Smooth muscle cell (in vitro differentiated cells): ENCODE data around the gene UCHL3. TPM values are rescaled to one million over a fixed set of nuclear protein-coding genes. Genes with fewer than 3 reads are reported as not detected.

Experiments
- DNase-seq: peaks from one replicate; lab custom pipeline; 2025; ENCODE audit not compliant: unreplicated experiment; lab: John Stamatoyannopoulos, UW
- H2AFZ ChIP-seq: fragments of 200-600 bp; sonication (generic); 2 replicates; pipeline ENCODE4 v1.6.0; 2016; ENCODE audit warnings: antibody characterized with exemption, low read depth, mild to moderate bottlenecking
- H3F3A ChIP-seq: fragments of 200-600 bp; sonication (generic); 2 replicates; pipeline ENCODE4 v1.6.0; 2017; ENCODE audit warnings: antibody characterized with exemption, low read depth
- H3K27ac ChIP-seq: fragments of 200-600 bp; sonication (generic); 2 replicates; pipeline ENCODE4 v1.5.1; 2016; ENCODE audit warnings: low read depth, mild to moderate bottlenecking
- H3K27me3 ChIP-seq: fragments of 200-600 bp; sonication (generic); 2 replicates; pipeline ENCODE4 v1.6.1; 2016; ENCODE audit warnings: low read depth, mild to moderate bottlenecking
- H3K36me3 ChIP-seq: fragments of 200-600 bp; sonication (generic); 2 replicates; pipeline ENCODE4 v1.5.1; 2016; ENCODE audit warnings: low read depth
- H3K4me1 ChIP-seq: fragments of 200-600 bp; sonication (generic); 2 replicates; pipeline ENCODE4 v1.5.1; 2016; ENCODE audit warnings: low read depth
- H3K4me2 ChIP-seq: fragments of 200-600 bp; sonication (generic); 2 replicates; pipeline ENCODE4 v1.6.0; 2016; ENCODE audit warnings: mild to moderate bottlenecking
- H3K4me3 ChIP-seq: fragments of 200-600 bp; sonication (generic); 2 replicates; pipeline ENCODE4 v1.5.1; 2016; ENCODE audit warnings: mild to moderate bottlenecking
- H3K79me2 ChIP-seq: fragments of 200-600 bp; sonication (generic); 2 replicates; pipeline ENCODE4 v1.6.0; 2016; ENCODE audit warnings: low read depth, mild to moderate bottlenecking
- H3K9ac ChIP-seq: fragments of 200-600 bp; sonication (generic); 2 replicates; pipeline ENCODE4 v1.6.0; 2016; ENCODE audit warnings: low read depth
- H3K9me3 ChIP-seq: fragments of 200-600 bp; sonication (generic); replicated peaks from 2 replicates; pipeline ENCODE4 v1.5.1; 2016; ENCODE audit warnings: low read depth
- H4K20me1 ChIP-seq: fragments of 200-600 bp; sonication (generic); 2 replicates; pipeline ENCODE4 v1.6.0; 2016; ENCODE audit warnings: low read depth
- WGBS: methylation state at CpG from one replicate; pipeline ENCODE4 v1.1.7; 2016; ENCODE audit warnings: low lambda C conversion rate; 5-methylcytosine and 5-hydroxymethylcytosine counted together
- polyA plus RNA-seq: library from polyadenylated mRNA; unstranded; fragments of >200 nt; fragmentation: Nextera tagmentation; extraction: Ambion mirVana; gene quantifications from 2 replicates; pipeline ENCODE4 v1.2.1, GENCODE V29; 2016
- total RNA-seq: library from RNA; depleted of rRNA; stranded (reverse); fragments of >200 nt; gene quantifications from 2 replicates; pipeline ENCODE4 v1.2.3, GENCODE V29; 2014
- TF ChIP-seq, protein P1 (sequence below): fragments of 200-600 bp; sonication (generic); IDR thresholded peaks from 2 replicates; pipeline ENCODE4 v1.5.1; 2017; ENCODE audit warnings: borderline replicate concordance, mild to moderate bottlenecking, antibody characterized with exemption; ENCODE audit not compliant: insufficient read depth, poor library complexity, severe bottlenecking

The UCHL3 gene
- total and polyA plus RNA-seq, 2 experiments from 2014 or later = 47.3 to 50.9 TPM

- no peaks in the 10 kb centered on the region for H3K27me3 ChIP-seq
- no peaks in the 10 kb centered on the region for H3K79me2 ChIP-seq
- H3K4me3 ChIP-seq = no peak overlapping the region
- WGBS = 90% methylated on average over 2 of the region's 2 CpGs
- H3K36me3 ChIP-seq = peaks cover 17% of the 10 kb centered on the region
- no peak overlapping the region for H3K4me2 ChIP-seq
- TF ChIP-seq, protein P1, sequence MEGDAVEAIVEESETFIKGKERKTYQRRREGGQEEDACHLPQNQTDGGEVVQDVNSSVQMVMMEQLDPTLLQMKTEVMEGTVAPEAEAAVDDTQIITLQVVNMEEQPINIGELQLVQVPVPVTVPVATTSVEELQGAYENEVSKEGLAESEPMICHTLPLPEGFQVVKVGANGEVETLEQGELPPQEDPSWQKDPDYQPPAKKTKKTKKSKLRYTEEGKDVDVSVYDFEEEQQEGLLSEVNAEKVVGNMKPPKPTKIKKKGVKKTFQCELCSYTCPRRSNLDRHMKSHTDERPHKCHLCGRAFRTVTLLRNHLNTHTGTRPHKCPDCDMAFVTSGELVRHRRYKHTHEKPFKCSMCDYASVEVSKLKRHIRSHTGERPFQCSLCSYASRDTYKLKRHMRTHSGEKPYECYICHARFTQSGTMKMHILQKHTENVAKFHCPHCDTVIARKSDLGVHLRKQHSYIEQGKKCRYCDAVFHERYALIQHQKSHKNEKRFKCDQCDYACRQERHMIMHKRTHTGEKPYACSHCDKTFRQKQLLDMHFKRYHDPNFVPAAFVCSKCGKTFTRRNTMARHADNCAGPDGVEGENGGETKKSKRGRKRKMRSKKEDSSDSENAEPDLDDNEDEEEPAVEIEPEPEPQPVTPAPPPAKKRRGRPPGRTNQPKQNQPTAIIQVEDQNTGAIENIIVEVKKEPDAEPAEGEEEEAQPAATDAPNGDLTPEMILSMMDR = no peak
- no peaks in the 10 kb centered on the region for H3K9me3 ChIP-seq
- no peak overlapping the region for H3K27ac ChIP-seq
- H3F3A ChIP-seq = no peaks in the 10 kb centered on the region
- DNase-seq = no peak
- H2AFZ ChIP-seq = no peak overlapping the region
- no peaks in the 10 kb centered on the region for H4K20me1 ChIP-seq
- H3K9ac ChIP-seq = no peak overlapping the region
- no peaks in the 10 kb centered on the region for H3K4me1 ChIP-seq
Measured at GRCh38 chr13:75581874-75582640, 32.5 kb downstream of the UCHL3 start.

- no peak overlapping the region for H3K4me3 ChIP-seq
- H3K9me3 ChIP-seq = no peaks in the 10 kb centered on the region
Measured at GRCh38 chr13:75583091-75583490, 33.5 kb downstream of the UCHL3 start.

DNA sequence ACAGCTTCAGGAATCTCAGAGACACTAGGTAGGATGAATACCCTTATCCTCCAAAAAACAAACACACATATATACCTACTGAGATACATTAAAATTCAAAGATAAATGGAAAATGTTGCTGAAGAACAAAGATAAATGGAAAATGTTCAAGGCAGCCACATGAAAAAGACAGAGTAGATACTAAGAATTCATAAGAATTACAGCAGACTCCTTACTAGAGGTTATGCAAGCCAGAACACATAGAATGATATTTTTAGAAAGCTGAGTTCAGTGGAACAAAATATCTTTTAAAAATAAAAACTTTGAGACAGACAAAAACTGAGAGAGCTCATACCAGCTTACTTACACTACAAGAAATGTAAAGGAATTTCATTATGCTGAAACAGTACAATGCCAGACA lies 35.6 kb downstream of the UCHL3 start:
- peaks cover 20% of the 10 kb centered on the region for H3K36me3 ChIP-seq
- TF ChIP-seq, protein P1 = no peak
- no peaks in the 10 kb centered on the region for H3K4me1 ChIP-seq
- H3K79me2 ChIP-seq = no peaks in the 10 kb centered on the region
- no peaks in the 10 kb centered on the region for H3K9me3 ChIP-seq
- no peak overlapping the region for H3K4me3 ChIP-seq
- no peak overlapping the region for H2AFZ ChIP-seq
- no peak overlapping the region for H3K27ac ChIP-seq
- no peak overlapping the region for H3K4me2 ChIP-seq
- no peak overlapping the region for H3K9ac ChIP-seq
- no peaks in the 10 kb centered on the region for H4K20me1 ChIP-seq
- H3F3A ChIP-seq = no peaks in the 10 kb centered on the region
- H3K27me3 ChIP-seq = no peaks in the 10 kb centered on the region
- no peak for DNase-seq

More at GRCh38 chr13:75583091-75583490, 33.5 kb downstream of the UCHL3 start:
- no peaks in the 10 kb centered on the region for H4K20me1 ChIP-seq
- H3K9ac ChIP-seq = no peak overlapping the region
- DNase-seq = no peak
- no peaks in the 10 kb centered on the region for H3K79me2 ChIP-seq
- H3K36me3 ChIP-seq = peaks cover 18% of the 10 kb centered on the region
- no peaks in the 10 kb centered on the region for H3K27me3 ChIP-seq
- no peak overlapping the region for H3K27ac ChIP-seq
- no peaks in the 10 kb centered on the region for H3K4me1 ChIP-seq
- no peak overlapping the region for H3K4me2 ChIP-seq
- no peaks in the 10 kb centered on the region for H3F3A ChIP-seq
- TF ChIP-seq, protein P1 = no peak
- no peak overlapping the region for H2AFZ ChIP-seq

GRCh38 chr13:75587679-75588078 lies 38.1 kb downstream of the UCHL3 start:
- DNase-seq = no peak
- Histone ChIP-seq H4K20me1 (no peaks in the 10 kb centered on the region), H3K4me3 (no peak overlapping the region), H3K79me2 (no peaks in the 10 kb centered on the region), H3K36me3 (peaks cover 20% of the 10 kb centered on the region), H3K27me3 (no peaks in the 10 kb centered on the region), H3K4me2 (no peak overlapping the region), H3K9me3 (no peaks in the 10 kb centered on the region), H2AFZ (no peak overlapping the region), H3F3A (no peaks in the 10 kb centered on the region), H3K27ac (peak overlapping the region; percentile 57), H3K9ac (no peak overlapping the region), H3K4me1 (no peaks in the 10 kb centered on the region)
- WGBS = 52% methylated on average over 1 of the region's 1 CpG
- TF ChIP-seq, protein P1 = no peak
